Uterus (tissue), 2 donors: ENCODE measurements around the gene BCAN.

Experiments used
- POLR2A ChIP-seq, 2 donors: fragments of 450-650 bp; IDR thresholded peaks; one replicate each; pipeline ENCODE4 v1.6.1; 2016; ENCODE audit warnings: antibody characterized with exemption in 2 of 2, mild to moderate bottlenecking in 1 of 2, moderate library complexity in 1 of 2
- TF ChIP-seq, protein P1 (sequence below), 4 experiments: fragments of 200-600 bp in 2 of 4; fragments of 450-650 bp in 2 of 4; sonication (generic) in 2 of 4; IDR thresholded peaks; one replicate each; pipeline ENCODE4 v1.5.1; 2016 to 2019; ENCODE audit warnings: antibody characterized with exemption in 4 of 4, mild to moderate bottlenecking in 2 of 4, moderate library complexity in 1 of 4

DNA sequence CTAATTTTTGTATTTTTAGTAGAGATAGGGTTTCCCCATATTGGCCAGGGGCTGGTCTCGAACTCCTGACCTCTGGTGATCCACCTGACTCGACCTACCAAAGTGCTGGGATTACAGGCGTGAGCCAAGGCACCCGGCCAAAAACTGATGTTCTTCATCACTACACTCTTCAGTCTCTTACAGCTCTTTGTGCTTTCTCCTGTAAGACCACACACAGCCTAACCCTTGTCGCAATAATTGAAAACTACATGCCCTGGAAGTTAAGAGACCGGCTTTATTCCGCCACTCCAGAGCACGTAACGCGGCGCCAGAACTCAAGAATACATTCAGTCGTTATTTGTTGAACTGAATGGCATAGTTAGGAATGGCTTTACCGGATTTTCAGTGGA is 41.2 kb upstream of the BCAN start:
- TF ChIP-seq, protein P1, sequence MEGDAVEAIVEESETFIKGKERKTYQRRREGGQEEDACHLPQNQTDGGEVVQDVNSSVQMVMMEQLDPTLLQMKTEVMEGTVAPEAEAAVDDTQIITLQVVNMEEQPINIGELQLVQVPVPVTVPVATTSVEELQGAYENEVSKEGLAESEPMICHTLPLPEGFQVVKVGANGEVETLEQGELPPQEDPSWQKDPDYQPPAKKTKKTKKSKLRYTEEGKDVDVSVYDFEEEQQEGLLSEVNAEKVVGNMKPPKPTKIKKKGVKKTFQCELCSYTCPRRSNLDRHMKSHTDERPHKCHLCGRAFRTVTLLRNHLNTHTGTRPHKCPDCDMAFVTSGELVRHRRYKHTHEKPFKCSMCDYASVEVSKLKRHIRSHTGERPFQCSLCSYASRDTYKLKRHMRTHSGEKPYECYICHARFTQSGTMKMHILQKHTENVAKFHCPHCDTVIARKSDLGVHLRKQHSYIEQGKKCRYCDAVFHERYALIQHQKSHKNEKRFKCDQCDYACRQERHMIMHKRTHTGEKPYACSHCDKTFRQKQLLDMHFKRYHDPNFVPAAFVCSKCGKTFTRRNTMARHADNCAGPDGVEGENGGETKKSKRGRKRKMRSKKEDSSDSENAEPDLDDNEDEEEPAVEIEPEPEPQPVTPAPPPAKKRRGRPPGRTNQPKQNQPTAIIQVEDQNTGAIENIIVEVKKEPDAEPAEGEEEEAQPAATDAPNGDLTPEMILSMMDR (IDR thresholded peaks at IDR 0.05): no peak
- no peak for TF ChIP-seq POLR2A (IDR thresholded peaks at IDR 0.05)
